PC-9 (cell line): ENCODE data around the gene OR2A12. TPM values are rescaled to one million over a fixed set of nuclear protein-coding genes. Genes with fewer than 3 reads are reported as not detected.

Source experiments
- BruUV-seq: library from RNA; stranded (reverse); fragments of 400-500 nt; replicated peaks from 2 replicates; lab custom pipeline; 2021; lab: Mats Ljungman, UMichigan
- CTCF ChIA-PET: fragments of 300-600 bp; sonication (Branson Sonifier 250); formaldehyde crosslinking; loops from one replicate; lab custom pipeline; 2022; ENCODE audit warnings: antibody characterized with exemption; lab: Charles Lee
- POLR2A ChIA-PET: fragments of 300-600 bp; sonication (Branson Sonifier 250); formaldehyde crosslinking; loops from one replicate; lab custom pipeline; 2022; ENCODE audit warnings: antibody characterized with exemption; ENCODE audit not compliant: unreplicated experiment; lab: Charles Lee
- DNase-seq, 2 experiments: peaks; one replicate each; pipeline versions ENCODE4 v3.0.0 to v3.0.0-alpha.2; 2015 to 2022; ENCODE audit warnings: mixed read lengths in 1 of 2
- H2AFZ ChIP-seq: fragments of 200-600 bp; sonication (generic); 2 replicates; pipeline ENCODE4 v1.8.1; 2017; ENCODE audit warnings: antibody characterized with exemption
- H3F3A ChIP-seq: fragments of 200-600 bp; sonication (generic); 2 replicates; pipeline ENCODE4 v1.8.1; 2017; ENCODE audit warnings: antibody characterized with exemption, mild to moderate bottlenecking, low read depth; ENCODE audit not compliant: insufficient read depth
- H3K27ac ChIP-seq: fragments of 200-600 bp; sonication (generic); 2 replicates; pipeline ENCODE4 v1.6.1; 2016; ENCODE audit warnings: mixed run types
- H3K27me3 ChIP-seq: fragments of 200-600 bp; sonication (generic); 2 replicates; pipeline ENCODE4 v1.6.1; 2016; ENCODE audit warnings: low read depth, mixed run types; ENCODE audit not compliant: insufficient read depth
- H3K36me3 ChIP-seq: fragments of 200-600 bp; sonication (generic); 2 replicates; pipeline ENCODE4 v1.6.1; 2016; ENCODE audit warnings: low read depth, mixed run types
- H3K4me1 ChIP-seq: fragments of 200-600 bp; sonication (generic); replicated peaks from 2 replicates; pipeline ENCODE4 v1.6.1; 2016; ENCODE audit warnings: mixed run types; ENCODE audit not compliant: insufficient read depth
- H3K4me2 ChIP-seq: fragments of 200-600 bp; sonication (generic); 2 replicates; pipeline ENCODE4 v1.6.1; 2017; ENCODE audit warnings: mixed run types
- H3K4me3 ChIP-seq: fragments of 200-600 bp; sonication (generic); 2 replicates; pipeline ENCODE4 v1.6.1; 2016; ENCODE audit warnings: mixed run types
- H3K79me2 ChIP-seq: fragments of 200-600 bp; sonication (generic); 2 replicates; pipeline ENCODE4 v1.6.1; 2017; ENCODE audit warnings: low read depth, mixed run types
- H3K9me2 ChIP-seq: fragments of 200-600 bp; sonication (generic); 2 replicates; pipeline ENCODE4 v1.8.1; 2017; ENCODE audit warnings: mild to moderate bottlenecking; ENCODE audit not compliant: insufficient read depth
- H3K9me3 ChIP-seq: fragments of 200-600 bp; sonication (generic); 2 replicates; pipeline ENCODE4 v1.8.1; 2016; ENCODE audit warnings: low read depth; ENCODE audit not compliant: insufficient read depth
- H4K20me1 ChIP-seq: fragments of 200-600 bp; sonication (generic); 2 replicates; pipeline ENCODE4 v1.8.1; 2017; ENCODE audit not compliant: insufficient read depth
- CTCF ChIP-seq: fragments of 200-600 bp; sonication (generic); conservative IDR thresholded peaks from 2 replicates; pipeline ENCODE4 v1.6.1; 2017; ENCODE audit warnings: mixed run types, antibody characterized with exemption, mild to moderate bottlenecking, moderate library complexity
- EZH2 ChIP-seq: fragments of 200-600 bp; sonication (generic); IDR thresholded peaks from 2 replicates; pipeline ENCODE4 v1.8.0; 2017; ENCODE audit warnings: antibody characterized with exemption, low read depth
- intact Hi-C: fragments of 100-400 bp; cut with micrococcal nuclease; formaldehyde crosslinking; loops from one replicate; pipeline ENCODE4 v1.10.0; 2022; ENCODE audit not compliant: unreplicated experiment
- total RNA-seq: library from RNA; stranded (reverse); gene quantifications from 2 replicates; pipeline ENCODE4 v1.2.3, GENCODE V29; 2021

The OR2A12 gene
- total RNA-seq, 1 experiment from 2014 or later: not detected

GRCh38 chr7:144069511-144069910 is 16.6 kb upstream of the OR2A12 start, which contains the start of gene OR2A25:
TSS of gene OR2A25 (plus strand) at chr7:144069811. CDS start at chr7:144074220, 4,409 bp downstream.
- TF ChIP-seq EZH2 (no peak), CTCF (no peak)
- intact Hi-C loops: no loop called here
- no TSS peak for BruUV-seq
- CTCF ChIA-PET: no interaction called here
- Histone ChIP-seq H3K4me1 (no peaks in the 10 kb centered on the region), H3K9me2 (no peaks in the 10 kb centered on the region), H3F3A (no peaks in the 10 kb centered on the region), H3K9me3 (no peaks in the 10 kb centered on the region), H3K4me2 (no peak within 1 kb of the TSS), H3K27ac (no peak within 1 kb of the TSS), H4K20me1 (no peaks in the 10 kb centered on the region), H3K79me2 (no peaks in the 10 kb centered on the region), H3K36me3 (no peaks in the 10 kb centered on the region), H2AFZ (no peak within 1 kb of the TSS), H3K4me3 (no peak within 1 kb of the TSS), H3K27me3 (no peaks in the 10 kb centered on the region)
- POLR2A ChIA-PET: no interaction called here
- no peak for DNase-seq

GRCh38 chr7:144069953-144070352 is 16.1 kb upstream of the OR2A12 start:
- BruUV-seq: no TSS peak
- H3K4me2 ChIP-seq: no peak overlapping the region
- no peak overlapping the region for H2AFZ ChIP-seq
- H3K4me1 ChIP-seq: no peaks in the 10 kb centered on the region
- POLR2A ChIA-PET: no interaction called here
- no peaks in the 10 kb centered on the region for H3K9me2 ChIP-seq
- no peaks in the 10 kb centered on the region for H3K9me3 ChIP-seq
- H3F3A ChIP-seq: no peaks in the 10 kb centered on the region
- no peaks in the 10 kb centered on the region for H3K27me3 ChIP-seq
- H3K36me3 ChIP-seq: no peaks in the 10 kb centered on the region
- no peak for TF ChIP-seq CTCF
- TF ChIP-seq EZH2: no peak
- H3K4me3 ChIP-seq: no peak overlapping the region
- no peak overlapping the region for H3K27ac ChIP-seq
- H4K20me1 ChIP-seq: no peaks in the 10 kb centered on the region
- no peak for DNase-seq
- intact Hi-C loops: no loop called here
- no peaks in the 10 kb centered on the region for H3K79me2 ChIP-seq
- CTCF ChIA-PET: no interaction called here

GRCh38 chr7:144074374-144074773 is 11.7 kb upstream of the OR2A12 start:
- H3K27me3 ChIP-seq: no peaks in the 10 kb centered on the region
- TF ChIP-seq CTCF: no peak
- TF ChIP-seq EZH2: no peak
- no peak overlapping the region for H3K4me2 ChIP-seq
- no peaks in the 10 kb centered on the region for H4K20me1 ChIP-seq
- CTCF ChIA-PET: no interaction called here
- DNase-seq: no peak
- H3K4me3 ChIP-seq: no peak overlapping the region
- BruUV-seq: no TSS peak
- no peak overlapping the region for H2AFZ ChIP-seq
- intact Hi-C loops: no loop called here
- H3F3A ChIP-seq: no peaks in the 10 kb centered on the region
- no peaks in the 10 kb centered on the region for H3K4me1 ChIP-seq
- no peaks in the 10 kb centered on the region for H3K79me2 ChIP-seq
- H3K9me3 ChIP-seq: peaks cover 3% of the 10 kb centered on the region; the same call in 1 of the 2 replicates
- H3K36me3 ChIP-seq: no peaks in the 10 kb centered on the region
- POLR2A ChIA-PET: no interaction called here
- H3K27ac ChIP-seq: no peak overlapping the region
- H3K9me2 ChIP-seq: no peaks in the 10 kb centered on the region
